Choroid plexus epithelial cell (primary cell): Measurements from ENCODE around the gene PPIG.
A peak's percentile ranks its signal among the peaks of the same experiment; 100 is the strongest.

Source experiments
- DNase-seq: peaks from one replicate; pipeline ENCODE4 v3.0.0-alpha.2; 2010; ENCODE audit warnings: low read depth
- H3K4me3 ChIP-seq: 2 replicates; pipeline ENCODE4 v1.5.1; 2011; ENCODE audit warnings: low read depth, mild to moderate bottlenecking, control low read depth, low read length, moderate library complexity
- TF ChIP-seq, protein P1 (sequence below): conservative IDR thresholded peaks from 2 replicates; pipeline ENCODE4 v1.5.1; 2011; ENCODE audit warnings: low read depth, mild to moderate bottlenecking, control low read depth, inconsistent platforms, low read length, moderate library complexity

Gene PPIG

GRCh38 chr2:169663247-169663646, 79.1 kb downstream of the PPIG start:
- DNase-seq: no peak
- no peak overlapping the region for H3K4me3 ChIP-seq
- TF ChIP-seq, protein P1, sequence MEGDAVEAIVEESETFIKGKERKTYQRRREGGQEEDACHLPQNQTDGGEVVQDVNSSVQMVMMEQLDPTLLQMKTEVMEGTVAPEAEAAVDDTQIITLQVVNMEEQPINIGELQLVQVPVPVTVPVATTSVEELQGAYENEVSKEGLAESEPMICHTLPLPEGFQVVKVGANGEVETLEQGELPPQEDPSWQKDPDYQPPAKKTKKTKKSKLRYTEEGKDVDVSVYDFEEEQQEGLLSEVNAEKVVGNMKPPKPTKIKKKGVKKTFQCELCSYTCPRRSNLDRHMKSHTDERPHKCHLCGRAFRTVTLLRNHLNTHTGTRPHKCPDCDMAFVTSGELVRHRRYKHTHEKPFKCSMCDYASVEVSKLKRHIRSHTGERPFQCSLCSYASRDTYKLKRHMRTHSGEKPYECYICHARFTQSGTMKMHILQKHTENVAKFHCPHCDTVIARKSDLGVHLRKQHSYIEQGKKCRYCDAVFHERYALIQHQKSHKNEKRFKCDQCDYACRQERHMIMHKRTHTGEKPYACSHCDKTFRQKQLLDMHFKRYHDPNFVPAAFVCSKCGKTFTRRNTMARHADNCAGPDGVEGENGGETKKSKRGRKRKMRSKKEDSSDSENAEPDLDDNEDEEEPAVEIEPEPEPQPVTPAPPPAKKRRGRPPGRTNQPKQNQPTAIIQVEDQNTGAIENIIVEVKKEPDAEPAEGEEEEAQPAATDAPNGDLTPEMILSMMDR: no peak

GRCh38 chr2:169664600-169664977, 80.4 kb downstream of the PPIG start:
- TF ChIP-seq, protein P1: no peak
- H3K4me3 ChIP-seq: no peak overlapping the region
- DNase-seq: peak; percentile 6

GRCh38 chr2:169664978-169665930, 81.1 kb downstream of the PPIG start:
- TF ChIP-seq, protein P1: no peak
- peak; percentile 2 for DNase-seq
- no peak overlapping the region for H3K4me3 ChIP-seq

- TF ChIP-seq, protein P1: no peak
- H3K4me3 ChIP-seq: no peak overlapping the region
- no peak for DNase-seq
These were observed 83.4 kb downstream of the PPIG start for GRCh38 chr2:169667583-169667982.

DNA sequence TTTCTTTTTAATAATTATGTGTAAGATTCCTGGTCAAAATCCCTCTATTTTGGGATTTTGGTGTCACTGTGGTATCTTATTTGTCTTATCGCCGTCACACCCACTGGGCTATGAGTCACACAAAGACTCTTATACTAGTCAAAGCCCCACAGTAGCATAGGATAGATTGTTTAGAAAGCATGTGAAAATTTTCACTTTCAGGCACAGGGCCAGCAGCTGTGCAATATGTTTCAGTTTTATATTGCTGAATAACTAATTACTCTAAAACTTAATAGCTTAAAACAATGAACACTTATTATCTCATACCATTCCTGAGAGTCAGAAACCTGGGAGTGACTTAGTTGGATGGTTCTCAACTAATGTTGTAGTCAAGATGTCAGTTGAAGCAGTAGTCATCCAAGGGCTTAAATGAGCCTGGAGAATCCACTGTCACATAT, 86.1 kb downstream of the PPIG start:
- TF ChIP-seq, protein P1: no peak
- peak; percentile 39 for DNase-seq
- no peak overlapping the region for H3K4me3 ChIP-seq

DNA sequence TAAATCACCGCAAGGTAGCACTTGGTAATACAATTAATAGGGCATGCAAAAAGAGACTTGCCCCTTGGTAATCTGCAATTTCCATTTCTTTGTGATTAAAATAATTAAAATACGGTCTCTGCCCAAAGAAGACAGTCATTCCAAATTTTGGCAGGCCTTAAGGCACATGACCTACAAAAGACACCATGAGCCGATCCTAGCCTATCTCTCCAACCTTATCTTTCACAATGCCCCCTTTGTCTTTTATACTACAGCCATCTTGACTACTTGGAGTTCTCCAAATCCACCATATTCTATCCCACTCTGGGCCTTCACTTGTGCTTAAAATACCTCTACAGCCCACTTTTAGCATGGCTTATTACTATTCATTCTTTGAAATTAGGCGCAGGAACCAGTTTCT, 86.8 kb downstream of the PPIG start:
- H3K4me3 ChIP-seq: no peak overlapping the region
- no peak for DNase-seq
- TF ChIP-seq, protein P1: no peak

GRCh38 chr2:169672406-169672805, 88.3 kb downstream of the PPIG start:
- TF ChIP-seq, protein P1: no peak
- DNase-seq: no peak
- no peak overlapping the region for H3K4me3 ChIP-seq
